GM18508 (cell line): Measurements from ENCODE around the gene PDE4D.
"Not testable (repeated sequence)": the region's sequence is repeated elsewhere in the genome, so short reads cannot be mapped to it uniquely, and the experiment has no call there.

Experiments
- ATAC-seq: cut with Tn5 transposase; IDR thresholded peaks from one replicate; pipeline ENCODE4 v1.9.1; 2021; ENCODE audit warnings: moderate number of reproducible peaks; ENCODE audit not compliant: insufficient read depth, unreplicated experiment

The PDE4D gene

DNA sequence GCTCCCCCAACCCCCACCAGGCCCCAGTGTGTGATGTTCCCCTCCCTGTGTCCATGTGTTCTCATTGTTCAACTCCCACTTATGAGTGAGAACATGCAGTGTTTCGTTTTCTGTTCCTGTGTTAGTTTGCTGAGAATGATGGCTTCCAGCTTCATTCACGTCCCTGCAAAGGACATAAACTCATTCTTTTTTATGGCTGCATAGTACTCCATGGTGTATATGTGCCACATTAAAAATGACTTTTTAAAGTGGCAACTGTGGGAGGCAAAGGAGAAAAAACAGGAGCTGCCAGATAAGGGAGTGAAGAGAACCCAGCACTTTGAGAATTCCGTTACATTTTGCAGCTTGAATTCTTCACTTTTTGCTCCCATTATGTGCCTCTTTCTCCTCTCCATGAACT lies 836.9 kb downstream of the PDE4D start:
- not testable (repeated sequence) for ATAC-seq

DNA sequence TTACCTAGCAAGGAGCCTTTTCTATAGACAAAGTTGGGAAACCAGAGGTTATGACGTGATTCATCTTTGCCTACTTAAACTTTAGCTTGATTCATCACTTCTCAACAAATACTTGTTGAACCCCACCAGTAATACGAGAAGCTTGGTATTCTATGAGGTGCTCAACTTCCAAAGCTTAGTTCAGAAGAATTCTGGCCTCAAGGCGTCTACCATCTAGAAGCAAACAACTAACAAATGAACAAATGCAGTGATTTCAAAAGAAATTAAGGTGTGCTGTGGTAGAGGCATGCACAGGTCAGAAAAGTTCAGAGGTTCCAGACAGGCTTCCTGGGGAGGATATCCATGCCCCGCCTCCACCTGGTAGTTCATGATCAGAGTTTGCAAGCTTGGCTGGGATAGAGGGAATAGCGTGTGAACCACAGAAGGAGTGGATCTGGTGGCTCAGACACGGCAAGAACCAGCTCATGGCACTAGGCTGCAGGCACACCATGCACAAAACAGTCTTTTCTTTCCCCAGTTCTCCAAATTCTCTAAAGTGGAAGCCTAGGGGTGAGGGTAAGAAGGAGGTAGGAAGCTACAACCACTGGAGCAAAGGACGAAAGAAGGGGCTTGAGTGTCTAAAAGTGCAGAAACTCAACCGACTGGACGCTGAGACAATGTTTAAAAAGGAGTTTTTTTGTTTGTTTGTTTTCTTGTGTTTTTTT lies 837.6 kb downstream of the PDE4D start:
- no peak for ATAC-seq

DNA sequence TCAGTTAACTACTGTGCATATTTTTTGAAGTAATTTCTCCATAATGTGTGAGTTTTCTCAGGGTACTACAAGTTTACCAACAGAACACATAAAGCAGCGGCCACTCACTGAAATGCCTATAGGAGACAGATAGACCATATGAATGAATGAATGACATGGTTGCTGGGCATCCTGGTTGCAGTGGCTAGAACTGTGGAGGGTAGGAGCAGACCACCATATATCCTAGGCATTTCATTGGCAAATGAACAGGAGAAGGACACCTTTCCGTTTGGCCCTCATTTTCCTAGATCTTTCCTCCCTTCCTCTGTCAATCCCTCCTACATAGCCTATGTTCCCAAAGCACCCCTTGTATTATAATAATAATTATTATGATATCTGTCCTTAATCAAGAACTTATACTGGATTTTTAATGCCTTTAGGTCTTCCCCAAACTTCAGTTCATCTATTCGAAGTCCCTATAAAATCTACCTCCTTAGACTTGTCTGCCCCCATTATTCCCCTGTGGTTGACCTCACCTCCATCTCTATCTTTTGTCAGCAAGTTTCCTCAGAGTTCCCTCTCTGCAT lies 838.5 kb downstream of the PDE4D start:
- no peak for ATAC-seq

DNA sequence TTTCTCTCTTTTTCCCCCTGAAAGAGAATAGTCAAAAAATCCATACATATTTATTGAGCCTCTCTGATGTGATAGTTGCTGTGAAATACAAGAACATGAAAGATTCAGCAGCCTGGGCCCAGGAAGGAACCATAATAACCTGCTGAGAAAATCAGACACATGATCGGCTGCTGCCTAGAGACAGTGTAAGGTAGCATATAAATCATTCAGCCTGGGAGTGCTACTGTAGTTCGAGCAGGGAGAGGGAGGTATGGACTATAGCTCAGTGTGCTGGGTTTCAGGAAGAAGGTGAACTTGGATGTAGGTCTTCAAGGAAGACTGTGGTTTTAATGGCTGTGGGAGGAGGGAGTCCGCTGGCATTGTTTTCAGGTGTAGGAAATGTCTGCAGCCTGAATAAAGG lies 841.6 kb downstream of the PDE4D start:
- no peak for ATAC-seq

DNA sequence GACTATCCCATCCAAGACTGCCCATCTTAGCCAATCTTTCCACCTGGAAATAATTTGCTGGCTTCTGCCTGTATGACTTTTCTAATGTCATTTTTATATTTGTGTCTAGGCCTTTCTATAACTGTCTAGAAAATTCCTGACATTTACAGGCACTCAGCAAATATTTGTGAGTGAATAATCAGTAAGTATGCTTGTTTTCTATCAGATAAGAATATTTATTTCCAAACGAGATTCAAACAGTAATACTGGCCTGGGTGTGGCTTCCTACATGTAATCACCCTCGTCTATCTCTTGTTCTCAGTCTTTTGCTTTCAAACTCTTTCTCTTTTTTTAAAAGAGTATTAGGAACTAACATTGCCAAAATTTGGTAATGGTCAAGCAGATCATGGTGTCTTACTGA lies 844.4 kb downstream of the PDE4D start:
- ATAC-seq = no peak

DNA sequence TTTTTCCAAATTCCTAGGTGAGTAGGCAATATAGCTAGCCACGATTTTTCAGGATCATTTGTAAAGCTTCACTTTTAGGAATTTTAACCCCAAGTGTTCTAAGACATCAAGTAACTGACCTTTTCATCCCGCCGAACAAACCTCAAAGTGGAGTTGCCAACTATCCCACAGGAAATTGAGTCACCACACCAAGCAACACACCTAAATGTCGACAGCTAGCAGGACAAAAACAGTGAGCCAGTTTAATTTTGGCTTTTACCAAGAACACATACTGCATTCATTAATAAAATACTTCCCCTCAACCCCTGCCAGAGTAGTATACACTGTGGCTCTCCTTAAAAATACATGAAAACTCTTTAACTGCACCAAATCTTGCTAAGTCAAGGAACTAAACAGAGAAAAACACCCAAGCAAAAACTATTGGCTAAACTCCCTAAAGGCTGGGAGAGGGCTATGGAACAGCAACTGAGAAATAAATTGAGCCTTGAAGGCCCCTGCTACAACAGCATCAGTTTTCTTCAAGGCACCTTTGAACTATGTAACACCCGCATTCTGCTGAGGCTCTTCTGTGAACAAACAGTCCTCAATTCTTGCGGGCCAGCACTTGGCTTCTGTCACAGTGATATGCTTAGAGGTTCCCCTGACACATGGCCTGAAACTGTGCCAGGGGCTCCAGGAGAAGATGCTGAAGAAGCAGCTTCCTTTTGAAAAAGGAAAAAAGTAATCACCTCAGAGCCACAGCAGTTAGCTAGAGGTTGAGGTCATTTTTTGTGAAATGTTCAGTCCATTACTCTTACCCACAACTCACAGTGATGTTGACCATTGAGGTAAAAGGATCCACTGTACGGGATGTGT lies 851.1 kb downstream of the PDE4D start:
- ATAC-seq = no peak

DNA sequence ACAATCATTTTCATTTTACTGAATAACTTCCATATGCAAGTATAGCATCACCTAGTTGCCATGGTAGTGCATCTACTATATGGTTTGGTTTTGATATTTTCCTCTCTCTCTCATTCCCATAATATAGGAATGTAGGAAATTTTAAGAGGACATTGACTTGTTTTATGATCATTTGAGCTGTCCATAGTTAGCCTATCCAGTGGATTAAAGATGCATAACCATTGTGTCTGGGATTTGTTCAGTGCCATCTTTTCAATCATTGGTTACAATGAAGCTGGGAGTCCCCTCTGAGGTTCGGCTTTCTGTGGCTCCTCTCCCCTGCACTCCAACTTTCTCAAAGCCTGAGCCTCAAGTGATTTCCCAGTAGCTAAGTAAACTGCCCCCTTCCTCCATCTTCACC lies 852.2 kb downstream of the PDE4D start:
- no peak for ATAC-seq

DNA sequence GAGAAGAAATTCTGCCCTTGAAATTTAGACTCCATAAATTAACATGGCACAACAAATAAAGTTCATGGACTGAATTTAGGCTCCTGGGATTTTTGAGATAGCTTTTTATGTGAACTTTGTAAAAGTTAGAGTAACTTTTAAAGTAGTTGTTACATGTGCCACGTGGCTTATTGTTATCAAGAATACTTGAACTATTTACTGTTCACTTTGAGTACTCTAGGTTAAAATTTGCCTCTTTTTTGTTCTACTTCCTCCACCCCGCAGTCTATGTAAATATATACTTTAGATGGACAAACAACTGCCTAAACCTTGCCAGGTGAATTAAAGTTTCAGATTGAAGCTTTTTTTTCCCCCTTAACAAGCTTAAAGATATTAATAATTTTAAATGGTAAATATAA lies 852.7 kb downstream of the PDE4D start:
- no peak for ATAC-seq

DNA sequence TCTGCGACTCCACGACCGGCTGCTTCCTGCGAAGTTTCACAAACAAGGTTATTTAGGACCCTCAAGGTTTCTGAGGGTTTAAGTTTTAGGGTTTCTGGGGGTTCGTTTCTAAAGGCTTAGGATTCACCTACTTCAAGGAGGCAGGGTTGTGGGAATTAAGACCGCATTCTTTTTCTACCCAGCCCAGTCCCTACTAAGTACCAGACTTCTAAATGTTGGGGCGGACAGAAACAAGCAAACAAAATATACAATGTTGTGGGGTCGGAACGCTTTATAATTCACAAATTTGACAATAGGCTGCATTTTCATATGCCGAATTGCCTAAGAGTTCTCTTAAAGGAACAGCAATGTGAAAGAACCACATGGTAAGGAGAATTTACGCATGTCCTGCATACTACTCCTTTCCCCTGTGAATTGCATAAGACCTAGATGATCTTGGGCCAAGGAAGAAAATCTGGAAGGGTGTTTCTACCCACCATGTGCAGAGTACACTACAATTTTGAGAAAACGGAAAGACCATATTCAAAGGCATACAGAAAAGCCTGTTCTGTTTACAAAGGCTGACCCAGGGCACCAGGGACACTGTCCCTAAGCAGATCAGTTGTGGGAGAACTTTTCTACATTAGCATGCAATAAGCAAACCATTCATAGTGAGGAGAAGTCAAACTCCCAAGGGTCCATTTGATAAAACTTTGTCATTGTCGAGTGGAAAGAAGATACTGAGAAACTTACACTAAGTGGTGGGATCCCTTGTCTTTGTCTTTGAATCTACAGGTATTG lies 853.3 kb downstream of the PDE4D start:
- no peak for ATAC-seq

DNA sequence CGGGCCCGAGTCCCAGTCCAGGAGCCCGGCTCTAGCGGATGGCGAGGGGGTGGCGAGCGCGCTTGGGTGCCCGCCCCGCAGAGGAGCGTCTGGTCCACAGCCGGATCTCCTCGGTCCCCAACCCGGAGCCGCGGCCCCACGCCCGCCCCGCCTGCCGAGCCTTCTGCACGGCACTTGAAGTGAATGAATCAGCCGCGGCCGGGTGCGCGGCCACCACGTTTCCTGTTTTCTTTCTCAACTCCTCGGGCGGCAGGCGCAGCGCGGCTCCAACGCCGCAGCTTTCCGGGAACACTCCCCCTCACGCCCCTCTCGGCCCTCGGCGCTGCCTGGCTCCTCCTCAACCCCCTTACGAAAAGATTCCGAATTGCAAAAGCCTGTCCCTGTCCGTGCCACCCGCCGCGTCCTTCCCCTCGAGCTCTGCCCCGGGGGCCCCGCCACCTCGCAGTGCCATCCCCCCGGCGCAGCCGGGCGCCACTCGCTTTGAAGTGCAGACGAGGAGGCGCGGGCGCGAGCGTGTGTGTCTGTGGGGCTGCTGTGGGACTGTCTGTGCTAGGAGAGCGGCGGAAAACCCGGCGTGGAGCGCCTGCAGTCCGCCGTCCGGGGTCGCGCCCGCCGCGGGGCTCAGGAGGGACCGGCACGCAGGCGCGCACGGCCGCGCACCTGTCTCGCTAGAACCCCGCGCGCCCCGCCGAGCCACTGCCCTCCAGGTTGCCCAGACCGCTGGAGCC lies 854.1 kb downstream of the PDE4D start:
- ATAC-seq = no peak

DNA sequence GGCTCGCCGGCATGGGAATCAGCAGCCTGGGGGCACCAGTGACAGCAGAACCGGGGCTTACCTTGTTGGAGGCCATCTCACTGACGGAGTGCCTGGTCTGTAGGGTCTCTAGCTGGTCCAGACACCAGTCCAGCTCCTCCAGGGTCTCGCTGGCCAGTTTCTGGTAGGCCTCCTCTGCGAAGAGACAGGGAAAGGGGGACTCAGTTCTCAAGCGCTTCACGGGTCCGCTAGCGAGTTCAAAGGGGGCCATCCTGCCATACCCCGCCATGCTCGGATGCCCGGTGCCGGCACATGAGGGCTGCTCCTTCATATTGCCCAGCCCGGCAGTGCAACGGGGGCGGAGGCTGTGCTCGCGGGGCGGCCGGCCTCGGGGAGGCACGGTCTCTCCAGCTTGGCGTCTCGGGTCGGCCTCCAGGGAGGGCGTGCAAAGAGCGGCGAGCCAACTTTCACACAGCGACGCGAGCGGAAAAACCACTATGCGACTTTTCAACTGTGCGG lies 854.7 kb downstream of the PDE4D start:
- ATAC-seq = no peak

DNA sequence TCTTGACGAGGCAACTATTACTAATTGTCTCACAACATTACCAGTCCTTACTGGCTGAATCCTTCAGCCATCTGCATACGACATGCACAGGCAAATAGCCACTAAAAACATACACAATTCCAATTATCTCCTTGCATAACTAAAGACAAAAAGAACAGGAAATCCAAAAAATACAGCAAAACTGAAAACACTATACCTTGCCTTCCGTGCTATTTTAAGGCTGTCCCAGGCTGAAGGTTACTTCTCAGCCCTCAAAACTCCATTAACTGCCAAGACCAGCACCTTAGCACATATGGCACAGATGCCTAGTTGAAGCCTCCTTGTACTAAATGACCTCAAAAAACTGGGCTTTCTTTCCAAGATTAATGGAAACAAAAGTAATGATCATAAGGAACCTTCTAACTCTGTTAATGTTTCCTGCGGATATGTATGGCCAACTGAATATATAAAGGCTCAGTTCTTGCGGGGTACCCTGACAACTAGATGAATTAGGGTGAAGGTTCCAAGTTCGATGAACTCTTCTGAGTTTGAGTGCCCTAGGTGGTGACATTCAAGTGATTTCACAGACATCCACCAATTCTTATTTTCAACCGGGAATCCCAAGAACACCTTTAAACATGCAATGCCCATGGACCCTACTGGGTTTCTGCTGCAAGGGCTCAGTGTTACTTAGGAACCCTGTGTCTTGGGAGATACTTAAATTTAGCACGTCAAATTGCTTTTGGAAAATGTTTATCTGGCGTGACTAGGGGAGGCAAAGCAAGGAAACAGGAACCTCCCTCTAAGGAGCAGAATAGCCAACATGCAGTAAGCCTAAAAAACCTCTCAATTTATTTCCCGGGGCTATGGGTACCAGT lies 855.4 kb downstream of the PDE4D start:
- no peak for ATAC-seq

DNA sequence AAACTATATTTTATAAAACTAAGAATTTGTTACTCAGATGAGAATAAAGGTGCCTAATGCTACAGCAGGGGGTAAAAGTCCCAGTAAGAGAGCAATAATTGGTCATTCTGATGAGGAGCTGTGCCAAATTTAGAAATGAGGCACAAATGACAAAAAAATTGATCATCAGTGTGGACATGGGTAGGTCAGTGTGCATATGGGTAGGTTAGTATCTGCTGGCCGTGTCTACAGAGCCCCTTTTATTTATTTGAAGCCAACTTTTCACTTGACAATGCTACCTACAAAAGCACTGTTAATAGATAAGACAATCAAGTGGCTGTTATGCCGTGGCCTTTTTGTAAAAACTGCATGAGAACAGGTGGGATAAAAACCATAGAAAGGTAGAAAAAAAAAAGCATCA lies 856.1 kb downstream of the PDE4D start:
- no peak for ATAC-seq

DNA sequence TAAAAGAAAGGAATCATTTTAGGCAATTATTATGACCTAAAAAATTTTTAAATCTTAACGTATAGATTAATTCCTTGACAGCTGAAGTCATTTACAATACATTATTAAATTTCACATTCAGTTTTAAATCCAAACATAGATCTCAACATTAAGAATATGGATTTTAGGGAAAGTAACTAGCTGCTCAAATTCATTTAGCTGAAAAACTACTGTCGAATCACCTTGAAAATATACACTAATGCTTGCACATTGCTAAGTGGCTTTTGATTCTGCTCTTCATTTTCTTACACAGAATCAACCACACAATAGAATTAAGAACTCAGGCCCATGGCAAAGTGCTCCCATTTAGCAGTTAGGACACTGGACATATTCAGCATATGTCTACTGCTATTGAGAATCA lies 856.5 kb downstream of the PDE4D start:
- no peak for ATAC-seq

DNA sequence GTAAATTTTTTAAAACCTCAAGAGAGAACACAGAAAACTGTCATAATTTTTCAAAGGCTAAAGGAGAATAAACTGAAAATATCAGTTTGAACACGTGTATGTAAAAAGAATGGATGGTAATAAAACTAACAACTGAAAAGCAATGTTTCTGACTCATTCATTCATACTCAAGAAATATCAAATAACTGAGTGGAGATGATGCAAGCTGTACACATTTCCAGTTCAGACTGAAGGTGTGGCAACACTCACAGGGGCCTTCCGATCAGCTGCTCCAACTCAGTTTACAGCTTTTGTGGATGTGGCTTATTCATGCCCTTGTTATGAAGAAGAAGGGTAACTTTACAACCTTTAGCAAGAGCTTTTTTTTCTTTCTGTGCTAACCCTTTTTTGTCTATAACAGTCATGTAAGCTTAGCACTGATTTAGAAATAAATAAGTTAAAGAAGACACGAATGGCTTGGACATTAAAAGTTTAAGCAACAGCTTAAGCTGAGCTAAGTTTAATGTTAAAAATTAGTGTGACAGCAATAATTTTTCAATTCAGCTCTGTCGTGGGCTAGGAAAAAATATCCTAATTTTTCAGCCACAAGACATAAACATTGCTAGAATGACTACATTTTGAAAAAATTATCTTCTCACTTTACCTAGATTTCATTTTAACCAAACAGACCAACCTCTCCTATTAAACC lies 857.1 kb downstream of the PDE4D start:
- no peak for ATAC-seq

DNA sequence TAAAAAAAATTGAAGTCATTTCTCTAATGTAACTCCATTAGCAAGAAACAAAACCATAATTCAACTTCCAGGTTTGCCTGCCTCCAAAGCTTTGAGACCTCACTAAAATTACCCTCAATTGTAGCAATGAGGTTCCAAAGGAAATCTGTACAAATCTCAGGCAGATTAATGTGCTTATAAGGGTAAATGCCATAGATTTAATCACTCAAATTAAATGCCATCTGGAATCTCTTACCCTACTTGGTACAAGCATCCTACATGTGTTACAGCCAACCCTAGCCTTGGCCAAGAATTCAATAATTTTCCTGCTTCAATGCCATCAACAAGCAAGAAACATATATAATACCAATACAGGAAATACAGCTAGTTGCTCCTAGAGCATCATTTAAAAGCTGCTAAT lies 857.8 kb downstream of the PDE4D start:
- no peak for ATAC-seq

DNA sequence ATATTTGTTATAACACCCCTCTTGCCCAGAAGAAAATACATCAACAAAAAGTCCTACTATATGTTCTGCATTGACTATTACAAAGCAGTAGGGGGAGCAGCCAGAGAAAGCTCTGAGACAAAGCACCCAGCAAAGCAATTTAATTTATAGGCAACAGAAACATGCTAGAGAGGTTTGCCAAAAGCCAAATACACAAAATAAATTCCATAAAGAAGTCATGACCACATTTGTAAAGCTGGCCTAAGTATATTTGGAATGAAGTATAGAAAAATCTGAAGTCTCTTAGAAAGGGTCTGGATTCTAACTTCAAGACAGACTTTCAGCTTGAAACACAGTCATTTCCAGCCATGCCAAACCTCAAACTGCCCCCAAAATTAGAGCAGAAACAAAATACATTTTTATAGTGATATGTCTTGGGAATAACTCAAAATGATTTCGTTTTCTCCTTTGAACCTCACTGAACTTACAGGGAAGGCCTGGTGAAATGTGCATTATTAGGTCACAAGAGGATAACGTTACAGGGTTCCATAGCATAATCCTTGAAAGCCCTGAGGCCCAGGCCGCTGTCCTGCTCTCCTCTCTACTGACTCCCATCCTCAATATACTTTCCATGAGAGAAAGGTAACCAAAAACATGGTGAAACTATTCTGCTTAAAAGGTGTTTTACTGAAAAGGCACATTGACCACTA lies 858.9 kb downstream of the PDE4D start:
- ATAC-seq = no peak
